K562 (cell line): ENCODE data around the gene SAMM50. TPM values are rescaled to one million over a fixed set of nuclear protein-coding genes. Genes with fewer than 3 reads are reported as not detected.

ENCODE experiments used
- polyA plus RNA-seq, 8 experiments: library from polyadenylated mRNA; depleted of rRNA in 4 of 8; stranded (reverse) in 5 of 8; unstranded in 3 of 8; fragments of >200 nt; fragmentation: Nextera tagmentation in 2 of 8; fragmentation: Illumina TruSeq in 1 of 8; extraction: Ambion mirVana in 2 of 8; extraction: Trizol in 1 of 8; gene quantifications; 2 replicates each; pipeline versions ENCODE4 v1.2.1 to v1.2.3, GENCODE V29; 2011 to 2014; ENCODE audit warnings: inconsistent platforms in 1 of 8, missing spikeins in 1 of 8
- total RNA-seq, 7 experiments: library from RNA; depleted of rRNA in 6 of 7; stranded (reverse); fragments of >200 nt in 6 of 7; fragmentation: Illumina TruSeq in 2 of 7; extraction: Trizol in 2 of 7; gene quantifications; 2 replicates each; pipeline versions ENCODE4 v1.2.1 to v1.2.3, GENCODE V29; 2011 to 2021; ENCODE audit warnings: low replicate concordance in 1 of 7

Gene SAMM50
- total and polyA plus RNA-seq, 9 of the 15 experiments (the other 6 are each of a cell fraction or from before 2014, with no cell fraction given): 14.6 to 49.3 (median 38.1) TPM

Other genes with a start within 250 kb of the SAMM50 start
- not detected in 2 replicates for gene EFCAB6, start 143.1 kb upstream of the SAMM50 start, total RNA-seq (2014; rRNA removed)
- not detected in 2 replicates for gene EFCAB6, start 143.1 kb upstream of the SAMM50 start, total RNA-seq (2014; rRNA removed; fragmentation: Illumina TruSeq; extraction: Trizol)
- gene EFCAB6, start 143.1 kb upstream of the SAMM50 start, total RNA-seq (2015; rRNA removed; fragmentation: Illumina TruSeq; extraction: Trizol): not detected in 2 replicates
- gene EFCAB6, start 143.1 kb upstream of the SAMM50 start, total RNA-seq (2021): not detected in 2 replicates
- gene EFCAB6, start 143.1 kb upstream of the SAMM50 start, polyA plus RNA-seq (2011; rRNA removed): 0.06 TPM in 1 of 2 replicates, not detected in the other
- not detected in 2 replicates for gene EFCAB6, start 143.1 kb upstream of the SAMM50 start, polyA plus RNA-seq (2014; fragmentation: Illumina TruSeq; extraction: Trizol)
- gene EFCAB6, start 143.1 kb upstream of the SAMM50 start, polyA plus RNA-seq (2014; fragmentation: Nextera tagmentation; extraction: Ambion mirVana): not detected
- gene EFCAB6, start 143.1 kb upstream of the SAMM50 start, polyA plus RNA-seq (2014; rRNA removed): not detected in 2 replicates
- 0.08 TPM in 1 of 2 replicates, not detected in the other for gene SULT4A1, start 92.9 kb upstream of the SAMM50 start, total RNA-seq (2014; rRNA removed)
- 0.07 and 0.10 TPM in 2 replicates for gene SULT4A1, start 92.9 kb upstream of the SAMM50 start, total RNA-seq (2014; rRNA removed; fragmentation: Illumina TruSeq; extraction: Trizol)
- 0.08 TPM in 1 of 2 replicates, not detected in the other for gene SULT4A1, start 92.9 kb upstream of the SAMM50 start, total RNA-seq (2015; rRNA removed; fragmentation: Illumina TruSeq; extraction: Trizol)
- 0.11 and 0.20 TPM in 2 replicates for gene SULT4A1, start 92.9 kb upstream of the SAMM50 start, total RNA-seq (2021)
- gene SULT4A1, start 92.9 kb upstream of the SAMM50 start, polyA plus RNA-seq (2011; rRNA removed): 0.09 and 0.14 TPM in 2 replicates
- 0.06 and 0.10 TPM in 2 replicates for gene SULT4A1, start 92.9 kb upstream of the SAMM50 start, polyA plus RNA-seq (2014; fragmentation: Illumina TruSeq; extraction: Trizol)
- under 1 TPM in 1 of 2 experiments, not detected in 1; 0.03 TPM for gene SULT4A1, start 92.9 kb upstream of the SAMM50 start, polyA plus RNA-seq (2014; fragmentation: Nextera tagmentation; extraction: Ambion mirVana)
- 0.07 and 0.11 TPM in 2 replicates for gene SULT4A1, start 92.9 kb upstream of the SAMM50 start, polyA plus RNA-seq (2014; rRNA removed)
- gene PNPLA5, start 63.4 kb upstream of the SAMM50 start, total RNA-seq (2014; rRNA removed): not detected in 2 replicates
- not detected in 2 replicates for gene PNPLA5, start 63.4 kb upstream of the SAMM50 start, total RNA-seq (2014; rRNA removed; fragmentation: Illumina TruSeq; extraction: Trizol)
- not detected in 2 replicates for gene PNPLA5, start 63.4 kb upstream of the SAMM50 start, total RNA-seq (2015; rRNA removed; fragmentation: Illumina TruSeq; extraction: Trizol)
- not detected in 2 replicates for gene PNPLA5, start 63.4 kb upstream of the SAMM50 start, total RNA-seq (2021)
- gene PNPLA5, start 63.4 kb upstream of the SAMM50 start, polyA plus RNA-seq (2011; rRNA removed): not detected in 2 replicates
- not detected in 2 replicates for gene PNPLA5, start 63.4 kb upstream of the SAMM50 start, polyA plus RNA-seq (2014; fragmentation: Illumina TruSeq; extraction: Trizol)
- gene PNPLA5, start 63.4 kb upstream of the SAMM50 start, polyA plus RNA-seq (2014; fragmentation: Nextera tagmentation; extraction: Ambion mirVana): not detected
- not detected in 2 replicates for gene PNPLA5, start 63.4 kb upstream of the SAMM50 start, polyA plus RNA-seq (2014; rRNA removed)
- gene PNPLA3, start 31.6 kb upstream of the SAMM50 start, total RNA-seq (2014; rRNA removed): 0.08 TPM in 1 of 2 replicates, not detected in the other
- gene PNPLA3, start 31.6 kb upstream of the SAMM50 start, total RNA-seq (2014; rRNA removed; fragmentation: Illumina TruSeq; extraction: Trizol): 0.16 TPM in 1 of 2 replicates, not detected in the other
- not detected in 2 replicates for gene PNPLA3, start 31.6 kb upstream of the SAMM50 start, total RNA-seq (2015; rRNA removed; fragmentation: Illumina TruSeq; extraction: Trizol)
- gene PNPLA3, start 31.6 kb upstream of the SAMM50 start, total RNA-seq (2021): 0.09 and 0.38 TPM in 2 replicates
- 0.20 and 0.87 TPM in 2 replicates for gene PNPLA3, start 31.6 kb upstream of the SAMM50 start, polyA plus RNA-seq (2011; rRNA removed)
- 0.06 and 0.48 TPM in 2 replicates for gene PNPLA3, start 31.6 kb upstream of the SAMM50 start, polyA plus RNA-seq (2014; fragmentation: Illumina TruSeq; extraction: Trizol)
- not detected for gene PNPLA3, start 31.6 kb upstream of the SAMM50 start, polyA plus RNA-seq (2014; fragmentation: Nextera tagmentation; extraction: Ambion mirVana)
- not detected in 2 replicates for gene PNPLA3, start 31.6 kb upstream of the SAMM50 start, polyA plus RNA-seq (2014; rRNA removed)
- 57.9 and 58.8 TPM in 2 replicates for gene PARVB, start 68.9 kb downstream of the SAMM50 start, total RNA-seq (2014; rRNA removed)
- gene PARVB, start 68.9 kb downstream of the SAMM50 start, total RNA-seq (2014; rRNA removed; fragmentation: Illumina TruSeq; extraction: Trizol): 18.6 and 20.9 TPM in 2 replicates
- 19.3 and 23.0 TPM in 2 replicates for gene PARVB, start 68.9 kb downstream of the SAMM50 start, total RNA-seq (2015; rRNA removed; fragmentation: Illumina TruSeq; extraction: Trizol)
- 39.0 and 42.6 TPM in 2 replicates for gene PARVB, start 68.9 kb downstream of the SAMM50 start, total RNA-seq (2021)
- 59.2 and 62.5 TPM in 2 replicates for gene PARVB, start 68.9 kb downstream of the SAMM50 start, polyA plus RNA-seq (2011; rRNA removed)
- 29.2 and 35.0 TPM in 2 replicates for gene PARVB, start 68.9 kb downstream of the SAMM50 start, polyA plus RNA-seq (2014; fragmentation: Illumina TruSeq; extraction: Trizol)
- gene PARVB, start 68.9 kb downstream of the SAMM50 start, polyA plus RNA-seq (2014; fragmentation: Nextera tagmentation; extraction: Ambion mirVana): 1 to 10 TPM; 1.1 to 1.6 TPM
- gene PARVB, start 68.9 kb downstream of the SAMM50 start, polyA plus RNA-seq (2014; rRNA removed): 52.9 and 64.8 TPM in 2 replicates
- gene PARVG, start 225.5 kb downstream of the SAMM50 start, total RNA-seq (2014; rRNA removed): not detected in 2 replicates
- gene PARVG, start 225.5 kb downstream of the SAMM50 start, total RNA-seq (2014; rRNA removed; fragmentation: Illumina TruSeq; extraction: Trizol): not detected in 2 replicates
- not detected in 2 replicates for gene PARVG, start 225.5 kb downstream of the SAMM50 start, total RNA-seq (2015; rRNA removed; fragmentation: Illumina TruSeq; extraction: Trizol)
- 0.20 and 0.35 TPM in 2 replicates for gene PARVG, start 225.5 kb downstream of the SAMM50 start, total RNA-seq (2021)
- 0.04 TPM in 1 of 2 replicates, not detected in the other for gene PARVG, start 225.5 kb downstream of the SAMM50 start, polyA plus RNA-seq (2011; rRNA removed)
- not detected in 2 replicates for gene PARVG, start 225.5 kb downstream of the SAMM50 start, polyA plus RNA-seq (2014; fragmentation: Illumina TruSeq; extraction: Trizol)
- gene PARVG, start 225.5 kb downstream of the SAMM50 start, polyA plus RNA-seq (2014; fragmentation: Nextera tagmentation; extraction: Ambion mirVana): not detected
- gene PARVG, start 225.5 kb downstream of the SAMM50 start, polyA plus RNA-seq (2014; rRNA removed): not detected in 2 replicates